ENCODE measurements around the gene ARHGAP15. TPM values are rescaled to one million over a fixed set of nuclear protein-coding genes. Genes with fewer than 3 reads are reported as not detected.

Gene ARHGAP15
- total RNA-seq, 1 experiment from 2014 or later = 0.42 TPM

GRCh38 chr2:143519521-143519920, 390.3 kb downstream of the ARHGAP15 start:
- no peaks in the 10 kb centered on the region for H3K79me2 ChIP-seq (ENCODE audit: insufficient read depth, low read length)
- no peaks in the 10 kb centered on the region for H3K9me3 ChIP-seq (ENCODE audit: control insufficient read depth in 1 of 2, insufficient read depth in 1 of 2, low read depth in 1 of 2, low read length in 2 of 2)
- no peaks in the 10 kb centered on the region for H3K9me2 ChIP-seq (ENCODE audit: insufficient read depth)
- H2AFZ ChIP-seq (ENCODE audit: low read depth, low read length, poor library complexity, severe bottlenecking) = no peak overlapping the region
- no peaks in the 10 kb centered on the region for H4K20me1 ChIP-seq (ENCODE audit: insufficient read depth)
- no TSS peak for BruUV-seq (replicated peaks)
- H3K4me1 ChIP-seq (ENCODE audit: control insufficient read depth in 1 of 2, insufficient read depth in 2 of 2, low read length in 2 of 2) = no peaks in the 10 kb centered on the region
- ChIA-PET CTCF (no interaction called here), POLR2A (no interaction called here), RAD21 (ENCODE audit: low non-redundant PET in 1 of 2, low total read pairs in 2 of 2, uncharacterized antibody in 2 of 2, unreplicated experiment in 2 of 2) (no interaction called here)
- no peak overlapping the region for H3K27ac ChIP-seq (ENCODE audit: low read depth, low read length)
- TF ChIP-seq ELF1 (IDR thresholded peaks at IDR 0.05; ENCODE audit: borderline replicate concordance, low read depth) (no peak), MAX (IDR thresholded peaks at IDR 0.05) (no peak), YY1 (IDR thresholded peaks at IDR 0.05; ENCODE audit: extremely low read depth, insufficient replicate concordance, low read depth, low read length) (no peak), EZH2 (IDR thresholded peaks at IDR 0.05) (no peak)
- H3K36me3 ChIP-seq (ENCODE audit: control insufficient read depth in 1 of 2, insufficient read depth in 2 of 2, low read length in 2 of 2) = no peaks in the 10 kb centered on the region
- DNase-seq (ENCODE audit: low read depth, low spot score) (no peak), ATAC-seq (no peak)
- no peak overlapping the region for H3K9ac ChIP-seq (ENCODE audit: low read length)
- intact Hi-C loops (cut with micrococcal nuclease) = no loop called here
- no peak overlapping the region for H3K4me3 ChIP-seq (replicated peaks in 1 of 2; ENCODE audit: low read depth in 1 of 2, low read length in 2 of 2)
- no peak overlapping the region for H3K4me2 ChIP-seq (ENCODE audit: low read length)
- no peaks in the 10 kb centered on the region for H3K27me3 ChIP-seq (ENCODE audit: insufficient read depth, low read length)

- Histone ChIP-seq H4K20me1 (ENCODE audit: insufficient read depth) (no peaks in the 10 kb centered on the region), H3K27ac (ENCODE audit: low read depth, low read length) (no peak overlapping the region), H3K4me2 (ENCODE audit: low read length) (no peak overlapping the region), H3K27me3 (ENCODE audit: insufficient read depth, low read length) (no peaks in the 10 kb centered on the region), H3K79me2 (ENCODE audit: insufficient read depth, low read length) (no peaks in the 10 kb centered on the region), H3K4me3 (replicated peaks in 1 of 2; ENCODE audit: low read depth in 1 of 2, low read length in 2 of 2) (no peak overlapping the region), H2AFZ (ENCODE audit: low read depth, low read length, poor library complexity, severe bottlenecking) (no peak overlapping the region), H3K4me1 (ENCODE audit: control insufficient read depth in 1 of 2, insufficient read depth in 2 of 2, low read length in 2 of 2) (no peaks in the 10 kb centered on the region), H3K9me3 (ENCODE audit: control insufficient read depth in 1 of 2, insufficient read depth in 1 of 2, low read depth in 1 of 2, low read length in 2 of 2) (no peaks in the 10 kb centered on the region), H3K9me2 (ENCODE audit: insufficient read depth) (no peaks in the 10 kb centered on the region), H3K36me3 (ENCODE audit: control insufficient read depth in 1 of 2, insufficient read depth in 2 of 2, low read length in 2 of 2) (no peaks in the 10 kb centered on the region), H3K9ac (ENCODE audit: low read length) (no peak overlapping the region)
- BruUV-seq (replicated peaks) = no TSS peak
- ATAC-seq = no peak
- CTCF ChIA-PET = interaction anchor here (1.0 kb wide), 1 partner anchor 9 kb away, joined by 3 read pairs; no protein-coding TSS in a partner anchor
- DNase-seq (ENCODE audit: low read depth, low spot score) = no peak
- intact Hi-C loops (cut with micrococcal nuclease) = no loop called here
- POLR2A ChIA-PET = no interaction called here
- RAD21 ChIA-PET (ENCODE audit: low non-redundant PET in 1 of 2, low total read pairs in 2 of 2, uncharacterized antibody in 2 of 2, unreplicated experiment in 2 of 2) = no interaction called here
- TF ChIP-seq EZH2phosphoT487 (IDR thresholded peaks at IDR 0.05; ENCODE audit: borderline replicate concordance) (no peak), POLR2A (IDR thresholded peaks at IDR 0.05; ENCODE audit: borderline replicate concordance, extremely low read depth, insufficient read depth, insufficient read length) (no peak), FOSL1 (IDR thresholded peaks at IDR 0.05; ENCODE audit: low read depth) (no peak), CBX3 (IDR thresholded peaks at IDR 0.05; ENCODE audit: low read depth) (no peak), SIN3A (IDR thresholded peaks at IDR 0.05; ENCODE audit: low read depth) (no peak), RAD21 (IDR thresholded peaks at IDR 0.05; ENCODE audit: low read depth) (no peak), TCF7L2 (IDR thresholded peaks at IDR 0.05; ENCODE audit: borderline replicate concordance, extremely low read depth, insufficient read depth, insufficient read length) (no peak), JUND (IDR thresholded peaks at IDR 0.05) (no peak), YY1 (IDR thresholded peaks at IDR 0.05; ENCODE audit: extremely low read depth, insufficient replicate concordance, low read depth, low read length) (no peak), EGR1 (IDR thresholded peaks at IDR 0.05; ENCODE audit: low read depth) (no peak), EZH2 (IDR thresholded peaks at IDR 0.05) (no peak)
- TF ChIP-seq, protein P1, sequence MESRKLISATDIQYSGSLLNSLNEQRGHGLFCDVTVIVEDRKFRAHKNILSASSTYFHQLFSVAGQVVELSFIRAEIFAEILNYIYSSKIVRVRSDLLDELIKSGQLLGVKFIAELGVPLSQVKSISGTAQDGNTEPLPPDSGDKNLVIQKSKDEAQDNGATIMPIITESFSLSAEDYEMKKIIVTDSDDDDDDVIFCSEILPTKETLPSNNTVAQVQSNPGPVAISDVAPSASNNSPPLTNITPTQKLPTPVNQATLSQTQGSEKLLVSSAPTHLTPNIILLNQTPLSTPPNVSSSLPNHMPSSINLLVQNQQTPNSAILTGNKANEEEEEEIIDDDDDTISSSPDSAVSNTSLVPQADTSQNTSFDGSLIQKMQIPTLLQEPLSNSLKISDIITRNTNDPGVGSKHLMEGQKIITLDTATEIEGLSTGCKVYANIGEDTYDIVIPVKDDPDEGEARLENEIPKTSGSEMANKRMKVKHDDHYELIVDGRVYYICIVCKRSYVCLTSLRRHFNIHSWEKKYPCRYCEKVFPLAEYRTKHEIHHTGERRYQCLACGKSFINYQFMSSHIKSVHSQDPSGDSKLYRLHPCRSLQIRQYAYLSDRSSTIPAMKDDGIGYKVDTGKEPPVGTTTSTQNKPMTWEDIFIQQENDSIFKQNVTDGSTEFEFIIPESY (IDR thresholded peaks at IDR 0.05; ENCODE audit: extremely low read depth, insufficient replicate concordance, low read length) = no peak
- TF ChIP-seq, protein P2, sequence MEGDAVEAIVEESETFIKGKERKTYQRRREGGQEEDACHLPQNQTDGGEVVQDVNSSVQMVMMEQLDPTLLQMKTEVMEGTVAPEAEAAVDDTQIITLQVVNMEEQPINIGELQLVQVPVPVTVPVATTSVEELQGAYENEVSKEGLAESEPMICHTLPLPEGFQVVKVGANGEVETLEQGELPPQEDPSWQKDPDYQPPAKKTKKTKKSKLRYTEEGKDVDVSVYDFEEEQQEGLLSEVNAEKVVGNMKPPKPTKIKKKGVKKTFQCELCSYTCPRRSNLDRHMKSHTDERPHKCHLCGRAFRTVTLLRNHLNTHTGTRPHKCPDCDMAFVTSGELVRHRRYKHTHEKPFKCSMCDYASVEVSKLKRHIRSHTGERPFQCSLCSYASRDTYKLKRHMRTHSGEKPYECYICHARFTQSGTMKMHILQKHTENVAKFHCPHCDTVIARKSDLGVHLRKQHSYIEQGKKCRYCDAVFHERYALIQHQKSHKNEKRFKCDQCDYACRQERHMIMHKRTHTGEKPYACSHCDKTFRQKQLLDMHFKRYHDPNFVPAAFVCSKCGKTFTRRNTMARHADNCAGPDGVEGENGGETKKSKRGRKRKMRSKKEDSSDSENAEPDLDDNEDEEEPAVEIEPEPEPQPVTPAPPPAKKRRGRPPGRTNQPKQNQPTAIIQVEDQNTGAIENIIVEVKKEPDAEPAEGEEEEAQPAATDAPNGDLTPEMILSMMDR (IDR thresholded peaks at IDR 0.05 in 2 of 3, conservative IDR thresholded peaks at IDR 0.05 in 1 of 3; ENCODE audit: borderline replicate concordance in 1 of 3, insufficient read depth in 1 of 3, low read depth in 2 of 3, low read length in 2 of 3) = no peak
These were observed 392.2 kb downstream of the ARHGAP15 start for GRCh38 chr2:143521396-143521795.
